Gastroesophageal sphincter (tissue), 2 donors: ENCODE data around the gene ZHX3.

Experiments used
- EP300 ChIP-seq: sonication (generic); formaldehyde crosslinking; IDR thresholded peaks from one replicate; pipeline ENCODE4 v1.6.1; 2017; ENCODE audit warnings: antibody characterized with exemption, mild to moderate bottlenecking
- POLR2A ChIP-seq, 2 donors: fragments of 450-650 bp; IDR thresholded peaks; one replicate each; pipeline ENCODE4 v1.6.1; 2017; ENCODE audit warnings: antibody characterized with exemption in 2 of 2, mild to moderate bottlenecking in 2 of 2, moderate library complexity in 1 of 2
- POLR2AphosphoS5 ChIP-seq: sonication (generic); formaldehyde crosslinking; IDR thresholded peaks from one replicate; pipeline ENCODE4 v1.6.1; 2017; ENCODE audit warnings: antibody characterized with exemption

DNA sequence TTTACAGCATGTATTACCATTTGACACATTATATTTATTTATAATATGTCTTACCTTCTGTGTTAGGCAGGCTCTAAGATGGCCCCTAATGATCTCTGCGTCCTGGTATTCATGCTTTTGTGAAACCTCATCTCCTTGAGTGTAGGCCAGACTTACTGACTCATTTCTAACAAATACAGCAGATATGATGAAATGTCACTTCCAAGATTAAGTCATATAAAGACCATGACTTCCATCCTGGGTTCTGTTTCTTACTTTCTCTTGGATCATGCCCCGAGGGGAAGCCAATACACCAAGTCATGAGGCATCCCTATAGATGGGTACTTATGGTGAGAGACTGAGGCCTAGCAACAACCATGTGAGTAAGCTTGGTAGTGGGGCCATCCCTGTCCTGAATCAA, 30.2 kb downstream of the ZHX3 start:
- TF ChIP-seq POLR2AphosphoS5 (peak; percentile 13), EP300 (no peak), POLR2A (IDR thresholded peaks at IDR 0.05) (no peak)
